PFSK-1 (cell line): ENCODE data around the gene SP140.

Experiments used
- POLR2AphosphoS5 ChIP-seq: IDR thresholded peaks from 2 replicates; pipeline ENCODE4 v1.6.1; 2012; ENCODE audit warnings: low read depth, mild to moderate bottlenecking, control low read depth, low read length, moderate library complexity
- REST ChIP-seq, 2 experiments: IDR thresholded peaks; 2 replicates each; pipeline versions ENCODE4 v1.6.1 to v1.8.0; 2011 to 2012; ENCODE audit warnings: low read depth in 2 of 2, low read length in 2 of 2, control low read depth in 1 of 2, inconsistent platforms in 1 of 2, mild to moderate bottlenecking in 1 of 2, moderate library complexity in 1 of 2; ENCODE audit not compliant: insufficient read depth in 1 of 2
- TAF1 ChIP-seq: IDR thresholded peaks from 2 replicates; pipeline ENCODE4 v1.6.1; 2012; ENCODE audit warnings: low read length, control low read depth, borderline replicate concordance; ENCODE audit not compliant: insufficient read depth

GRCh38 chr2:230181195-230181594 lies 44.3 kb upstream of the SP140 start:
- TF ChIP-seq REST (IDR thresholded peaks at IDR 0.05; ENCODE audit: insufficient read depth in 1 of 2, low read depth in 2 of 2, low read length in 2 of 2) (no peak), TAF1 (no peak), POLR2AphosphoS5 (no peak)
